Upper lobe of left lung (tissue), 6 donors: ENCODE data around the gene QSOX1. TPM values are rescaled to one million over a fixed set of nuclear protein-coding genes. Genes with fewer than 3 reads are reported as not detected.
A peak's percentile ranks its signal among the peaks of the same experiment; 100 is the strongest.

Experiments
- ATAC-seq, 2 donors: fragments of 200-7000 bp; cut with Tn5 transposase; one replicate each; pipeline ENCODE4 v1.9.1; 2022; ENCODE audit warnings: mild to moderate bottlenecking in 2 of 2, moderate library complexity in 2 of 2; ENCODE audit not compliant: low FRiP score in 2 of 2
- DNase-seq, 2 donors: peaks; one replicate each; pipeline ENCODE4 v3.0.0-alpha.2; 2019 to 2020
- H3K27ac ChIP-seq, 4 donors: fragments of 200-600 bp; sonication (generic); one replicate each; pipeline ENCODE4 v1.5.1; 2016 to 2019
- H3K27me3 ChIP-seq, 4 donors: fragments of 200-600 bp; sonication (generic); one replicate each; pipeline ENCODE4 v1.5.1; 2017 to 2019
- H3K36me3 ChIP-seq, 4 donors: fragments of 200-600 bp; sonication (generic); one replicate each; pipeline ENCODE4 v1.5.1; 2016 to 2019
- H3K4me1 ChIP-seq, 4 donors: fragments of 200-600 bp; sonication (generic); one replicate each; pipeline ENCODE4 v1.5.1; 2018 to 2019
- H3K4me3 ChIP-seq, 4 donors: fragments of 200-600 bp; sonication (generic); one replicate each; pipeline ENCODE4 v1.5.1; 2017 to 2019; ENCODE audit warnings: mild to moderate bottlenecking in 2 of 4, moderate library complexity in 1 of 4
- H3K9me3 ChIP-seq, 4 donors: fragments of 200-600 bp; sonication (generic); one replicate each; pipeline ENCODE4 v1.5.1; 2018 to 2019
- CTCF ChIP-seq, 6 experiments: fragments of 450-650 bp in 4 of 6; fragments of 200-600 bp in 2 of 6; sonication (generic) in 2 of 6; IDR thresholded peaks; one replicate each; pipeline ENCODE4 v1.5.1; 2016 to 2019; ENCODE audit warnings: antibody characterized with exemption in 6 of 6
- EP300 ChIP-seq, 4 donors: sonication (generic); formaldehyde crosslinking; IDR thresholded peaks; one replicate each; pipeline ENCODE4 v1.5.1; 2017; ENCODE audit warnings: antibody characterized with exemption in 4 of 4, control low read depth in 2 of 4
- POLR2A ChIP-seq, 4 donors: fragments of 450-650 bp; IDR thresholded peaks; one replicate each; pipeline ENCODE4 v1.5.1; 2016 to 2017; ENCODE audit warnings: antibody characterized with exemption in 4 of 4, mild to moderate bottlenecking in 2 of 4
- POLR2AphosphoS5 ChIP-seq, 2 donors: sonication (generic); formaldehyde crosslinking; IDR thresholded peaks; one replicate each; pipeline ENCODE4 v1.5.1; 2017; ENCODE audit warnings: antibody characterized with exemption in 2 of 2
- WGBS, 2 donors: methylation state at CpG; one replicate each; pipeline ENCODE4 v1.1.5; 2017 to 2018; 5-methylcytosine and 5-hydroxymethylcytosine counted together
- total RNA-seq, 6 donors: library from RNA; depleted of rRNA in 4 of 6; stranded (reverse); fragments of >200 nt in 4 of 6; gene quantifications; one replicate each; pipeline versions ENCODE4 v1.1.0 to v1.2.1, GENCODE V29; 2016 to 2021
- donor health status: DM: no; HTN: no; CAD: no; lungs with moderate emphysema.
- donor health status: DM: no; HTN: yes; CAD: no; lungs with severe emphysema.

Gene QSOX1
- total RNA-seq, 6 donors from 2014 or later = 61.8 to 380 (median 201) TPM

DNA sequence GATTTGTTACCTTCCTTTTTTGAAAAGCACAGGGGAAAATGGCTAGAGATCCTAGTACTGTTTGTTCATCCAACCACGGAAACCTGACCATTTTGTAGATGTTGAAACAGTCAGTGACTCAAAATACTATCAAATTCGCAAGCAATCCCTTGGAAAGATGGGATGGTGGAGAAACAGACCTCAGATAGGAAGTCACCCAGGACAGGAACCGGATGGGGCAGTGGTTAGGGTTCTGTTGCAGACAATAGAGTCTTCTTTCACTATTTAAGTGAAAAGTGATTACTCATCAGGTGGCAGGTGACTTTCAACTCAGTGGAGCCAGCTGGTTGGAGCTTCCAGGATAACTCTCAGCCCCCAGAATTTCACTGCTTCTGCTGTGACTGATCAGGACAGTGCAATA lies 92.4 kb downstream of the QSOX1 start:
- no peak for DNase-seq
- H3K4me3 ChIP-seq = no peak overlapping the region
- H3K4me1 ChIP-seq = no peaks in the 10 kb centered on the region
- WGBS, 2 donors = 60 to 61% methylated on average over 3 of the region's 3 CpGs
- no peak for TF ChIP-seq CTCF (IDR thresholded peaks at IDR 0.05)
- no peak for TF ChIP-seq EP300 (IDR thresholded peaks at IDR 0.05)
- TF ChIP-seq POLR2A (IDR thresholded peaks at IDR 0.05) = no peak
- TF ChIP-seq POLR2AphosphoS5 (IDR thresholded peaks at IDR 0.05) = no peak
- ATAC-seq = no peak
- no peaks in the 10 kb centered on the region for H3K36me3 ChIP-seq
- no peaks in the 10 kb centered on the region for H3K9me3 ChIP-seq
- no peak overlapping the region for H3K27ac ChIP-seq
- no peaks in the 10 kb centered on the region for H3K27me3 ChIP-seq

DNA sequence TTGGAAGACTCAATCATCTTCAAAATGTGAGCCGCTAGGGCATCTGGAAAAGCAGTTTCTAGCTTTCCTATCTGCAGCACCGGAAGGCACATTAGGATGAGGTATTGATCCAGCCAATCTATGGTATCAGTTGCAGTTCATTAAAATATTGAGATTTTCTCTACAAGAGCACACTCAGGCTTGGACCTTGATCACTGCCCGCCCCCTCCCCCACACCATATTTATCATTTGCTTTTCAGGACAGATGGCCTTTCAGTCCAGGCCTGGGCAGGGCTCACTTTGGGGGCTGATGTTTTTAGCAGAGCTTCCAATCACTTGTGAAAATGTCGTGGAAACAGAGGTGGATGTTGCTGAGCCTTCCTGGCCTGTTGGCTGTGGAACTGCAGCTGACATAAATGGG lies 92.9 kb downstream of the QSOX1 start:
- H3K27ac ChIP-seq = no peak overlapping the region
- H3K4me3 ChIP-seq = no peak overlapping the region
- H3K4me1 ChIP-seq = no peaks in the 10 kb centered on the region
- 91 to 93% methylated on average over 4 of the region's 4 CpGs for WGBS, 2 donors
- no peaks in the 10 kb centered on the region for H3K9me3 ChIP-seq
- no peak for ATAC-seq
- TF ChIP-seq POLR2A (IDR thresholded peaks at IDR 0.05) (no peak), POLR2AphosphoS5 (IDR thresholded peaks at IDR 0.05) (no peak), CTCF (IDR thresholded peaks at IDR 0.05) (no peak), EP300 (IDR thresholded peaks at IDR 0.05) (no peak)
- no peaks in the 10 kb centered on the region for H3K27me3 ChIP-seq
- no peak for DNase-seq
- H3K36me3 ChIP-seq = no peaks in the 10 kb centered on the region

DNA sequence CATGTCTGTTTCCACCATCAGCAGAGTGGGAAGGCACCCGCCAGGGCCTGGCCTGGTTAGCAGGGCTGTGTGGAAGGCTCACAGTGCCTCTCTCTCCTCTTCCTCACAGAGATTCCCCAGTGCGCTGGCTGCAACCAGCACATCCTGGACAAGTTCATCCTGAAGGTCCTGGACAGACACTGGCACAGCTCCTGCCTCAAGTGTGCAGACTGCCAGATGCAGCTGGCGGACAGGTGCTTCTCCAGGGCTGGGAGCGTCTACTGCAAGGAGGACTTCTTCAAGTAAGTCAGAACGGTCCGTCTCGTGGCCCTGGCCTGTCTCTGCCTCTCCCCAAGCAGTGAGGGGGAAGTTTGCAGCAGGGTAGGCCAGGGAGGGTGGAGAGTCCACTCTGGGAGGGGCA lies 93.5 kb downstream of the QSOX1 start:
- WGBS, 2 donors = 87 to 90% methylated on average over 1 to 7 of the region's 7 CpGs
- DNase-seq (no peak), ATAC-seq (no peak)
- Histone ChIP-seq H3K4me3 (no peak overlapping the region), H3K9me3 (no peaks in the 10 kb centered on the region), H3K27ac (no peak overlapping the region), H3K27me3 (no peaks in the 10 kb centered on the region), H3K36me3 (no peaks in the 10 kb centered on the region), H3K4me1 (no peaks in the 10 kb centered on the region)
- TF ChIP-seq CTCF (IDR thresholded peaks at IDR 0.05) (no peak), POLR2AphosphoS5 (IDR thresholded peaks at IDR 0.05) (no peak), POLR2A (IDR thresholded peaks at IDR 0.05) (no peak), EP300 (IDR thresholded peaks at IDR 0.05) (no peak)

- Histone ChIP-seq H3K27ac (no peak overlapping the region), H3K4me3 (no peak overlapping the region), H3K36me3 (no peaks in the 10 kb centered on the region), H3K4me1 (no peaks in the 10 kb centered on the region), H3K27me3 (no peaks in the 10 kb centered on the region), H3K9me3 (no peaks in the 10 kb centered on the region)
- DNase-seq (peak in 1 of 2 donors; percentile 69), ATAC-seq (no peak)
- WGBS, 2 donors = 68 to 72% methylated on average over 11 of the region's 11 CpGs
- TF ChIP-seq POLR2A (IDR thresholded peaks at IDR 0.05) (no peak), CTCF (IDR thresholded peaks at IDR 0.05) (no peak), EP300 (IDR thresholded peaks at IDR 0.05) (no peak)
These were observed 94.3 kb downstream of the QSOX1 start for GRCh38 chr1:180248731-180249681.
